HEK293T (cell line): ENCODE data around the gene TTC17.

Experiments
- ARNT ChIP-seq: fragments of 450-650 bp; IDR thresholded peaks from 2 replicates; pipeline ENCODE4 v1.6.1; 2017; ENCODE audit warnings: mild to moderate bottlenecking
- BHLHE40 ChIP-seq: fragments of 450-650 bp; IDR thresholded peaks from 2 replicates; pipeline ENCODE4 v1.6.1; 2016; ENCODE audit warnings: mild to moderate bottlenecking, moderate library complexity, borderline replicate concordance
- ELF4 ChIP-seq: fragments of 450-650 bp; IDR thresholded peaks from 2 replicates; pipeline ENCODE4 v1.6.1; 2017; ENCODE audit warnings: antibody characterized with exemption
- FOXA1 ChIP-seq: fragments of 450-650 bp; IDR thresholded peaks from 2 replicates; pipeline ENCODE4 v1.6.1; 2016; ENCODE audit warnings: mild to moderate bottlenecking
- FOXK2 ChIP-seq: fragments of 450-650 bp; IDR thresholded peaks from 2 replicates; pipeline ENCODE4 v1.6.1; 2016; ENCODE audit warnings: mild to moderate bottlenecking
- FOXM1 ChIP-seq: fragments of 450-650 bp; IDR thresholded peaks from 2 replicates; pipeline ENCODE4 v1.6.1; 2017; ENCODE audit warnings: mild to moderate bottlenecking, borderline replicate concordance
- HDGF ChIP-seq: fragments of 450-650 bp; IDR thresholded peaks from 2 replicates; pipeline ENCODE4 v1.6.1; 2017; ENCODE audit warnings: antibody characterized with exemption, borderline replicate concordance
- L3MBTL2 ChIP-seq: fragments of 450-650 bp; conservative IDR thresholded peaks from 2 replicates; pipeline ENCODE4 v1.6.1; 2016; ENCODE audit warnings: mild to moderate bottlenecking
- LEF1 ChIP-seq: fragments of 450-650 bp; IDR thresholded peaks from 2 replicates; pipeline ENCODE4 v1.6.1; 2017; ENCODE audit warnings: mild to moderate bottlenecking, borderline replicate concordance
- SP1 ChIP-seq: fragments of 450-650 bp; IDR thresholded peaks from 2 replicates; pipeline ENCODE4 v1.6.1; 2017
- TARDBP ChIP-seq: fragments of 450-650 bp; IDR thresholded peaks from 2 replicates; pipeline ENCODE4 v1.6.1; 2016
- ZNF384 ChIP-seq: fragments of 450-650 bp; IDR thresholded peaks from 2 replicates; pipeline ENCODE4 v1.6.1; 2016
- TF ChIP-seq, protein P1 (sequence below): fragments of 450-650 bp; IDR thresholded peaks from 2 replicates; pipeline ENCODE4 v1.6.1; 2016

DNA sequence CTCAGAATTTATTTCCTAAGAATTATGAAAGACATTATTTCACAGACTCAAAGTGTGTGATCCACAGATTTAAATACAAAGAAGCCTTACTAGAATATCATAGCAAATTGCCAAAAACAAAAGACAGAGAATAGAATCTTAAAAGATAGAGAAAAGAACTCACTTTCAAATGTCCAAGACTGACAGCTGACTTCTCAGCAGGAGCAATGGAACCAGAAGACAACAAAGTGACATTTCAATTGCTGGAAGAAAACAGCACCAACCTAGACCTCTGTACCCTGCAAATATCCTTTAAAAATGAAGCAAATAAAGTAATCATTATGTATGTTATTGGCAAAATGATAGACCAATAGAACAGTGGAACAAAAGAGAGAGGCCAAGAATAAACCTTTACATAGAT is 109.2 kb downstream of the TTC17 start:
- TF ChIP-seq L3MBTL2, result no peak
- no peak for TF ChIP-seq SP1
- no peak for TF ChIP-seq FOXM1
- no peak for TF ChIP-seq BHLHE40
- TF ChIP-seq FOXA1, result no peak
- TF ChIP-seq, protein P1, sequence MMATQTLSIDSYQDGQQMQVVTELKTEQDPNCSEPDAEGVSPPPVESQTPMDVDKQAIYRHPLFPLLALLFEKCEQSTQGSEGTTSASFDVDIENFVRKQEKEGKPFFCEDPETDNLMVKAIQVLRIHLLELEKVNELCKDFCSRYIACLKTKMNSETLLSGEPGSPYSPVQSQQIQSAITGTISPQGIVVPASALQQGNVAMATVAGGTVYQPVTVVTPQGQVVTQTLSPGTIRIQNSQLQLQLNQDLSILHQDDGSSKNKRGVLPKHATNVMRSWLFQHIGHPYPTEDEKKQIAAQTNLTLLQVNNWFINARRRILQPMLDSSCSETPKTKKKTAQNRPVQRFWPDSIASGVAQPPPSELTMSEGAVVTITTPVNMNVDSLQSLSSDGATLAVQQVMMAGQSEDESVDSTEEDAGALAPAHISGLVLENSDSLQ, result no peak
- TF ChIP-seq ELF4, result no peak
- TF ChIP-seq ARNT, result no peak
- no peak for TF ChIP-seq FOXK2
- TF ChIP-seq TARDBP, result no peak
- no peak for TF ChIP-seq LEF1
- TF ChIP-seq HDGF, result no peak
- no peak for TF ChIP-seq ZNF384
